Astrocyte (in vitro differentiated cells and primary cell): ENCODE data around the gene TAF1C.

Experiments used
- EZH2 ChIP-seq: IDR thresholded peaks from 2 replicates; pipeline ENCODE4 v1.6.1; 2012; ENCODE audit warnings: mild to moderate bottlenecking, low read length, inconsistent platforms; ENCODE audit not compliant: insufficient read depth
- TF ChIP-seq, protein P1 (sequence below): IDR thresholded peaks from 2 replicates; pipeline ENCODE4 v1.5.1; 2011; ENCODE audit warnings: low read depth, mild to moderate bottlenecking, inconsistent platforms, low read length, moderate library complexity; ENCODE audit not compliant: insufficient read depth

DNA sequence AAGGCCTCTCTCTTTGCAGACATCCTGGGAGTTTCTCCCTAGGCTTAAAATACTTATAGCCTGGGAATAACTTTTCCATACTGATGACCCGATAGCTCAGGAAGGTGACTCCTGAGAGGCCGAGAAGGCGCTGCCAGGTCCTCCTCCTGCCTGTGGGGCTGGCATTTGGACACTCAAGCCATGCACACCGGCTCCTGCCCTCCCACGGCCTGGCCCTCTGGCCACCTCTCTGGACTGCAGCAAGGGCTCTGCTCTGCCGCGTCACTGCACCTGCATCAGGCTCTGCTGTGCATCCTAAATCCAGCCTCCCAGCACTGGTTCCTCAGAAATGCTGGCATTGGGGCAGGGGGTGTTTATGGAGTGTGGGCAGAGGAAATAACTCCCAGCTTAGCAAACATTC is 38.7 kb upstream of the TAF1C start:
- TF ChIP-seq, protein P1, sequence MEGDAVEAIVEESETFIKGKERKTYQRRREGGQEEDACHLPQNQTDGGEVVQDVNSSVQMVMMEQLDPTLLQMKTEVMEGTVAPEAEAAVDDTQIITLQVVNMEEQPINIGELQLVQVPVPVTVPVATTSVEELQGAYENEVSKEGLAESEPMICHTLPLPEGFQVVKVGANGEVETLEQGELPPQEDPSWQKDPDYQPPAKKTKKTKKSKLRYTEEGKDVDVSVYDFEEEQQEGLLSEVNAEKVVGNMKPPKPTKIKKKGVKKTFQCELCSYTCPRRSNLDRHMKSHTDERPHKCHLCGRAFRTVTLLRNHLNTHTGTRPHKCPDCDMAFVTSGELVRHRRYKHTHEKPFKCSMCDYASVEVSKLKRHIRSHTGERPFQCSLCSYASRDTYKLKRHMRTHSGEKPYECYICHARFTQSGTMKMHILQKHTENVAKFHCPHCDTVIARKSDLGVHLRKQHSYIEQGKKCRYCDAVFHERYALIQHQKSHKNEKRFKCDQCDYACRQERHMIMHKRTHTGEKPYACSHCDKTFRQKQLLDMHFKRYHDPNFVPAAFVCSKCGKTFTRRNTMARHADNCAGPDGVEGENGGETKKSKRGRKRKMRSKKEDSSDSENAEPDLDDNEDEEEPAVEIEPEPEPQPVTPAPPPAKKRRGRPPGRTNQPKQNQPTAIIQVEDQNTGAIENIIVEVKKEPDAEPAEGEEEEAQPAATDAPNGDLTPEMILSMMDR: no peak
- TF ChIP-seq EZH2: no peak
